GM12878 (cell line): ENCODE data around the gene DEXI. TPM values are rescaled to one million over a fixed set of nuclear protein-coding genes. Genes with fewer than 3 reads are reported as not detected.
A peak's percentile ranks its signal among the peaks of the same experiment; 100 is the strongest.

Experiments
- CEBPB ChIP-seq, 2 experiments: fragments of 150-350 bp in 1 of 2; IDR thresholded peaks; 2 replicates each; pipeline ENCODE4 v1.6.1; 2012 to 2014; ENCODE audit warnings: low read depth in 2 of 2, low read length in 2 of 2, borderline replicate concordance in 1 of 2, inconsistent platforms in 1 of 2
- CHD4 ChIP-seq: fragments of 200-600 bp; sonication (generic); IDR thresholded peaks from 2 replicates; pipeline ENCODE4 v1.6.1; 2016; ENCODE audit warnings: mild to moderate bottlenecking
- EGR1 ChIP-seq, 2 experiments: IDR thresholded peaks; 1 replicate in 1 of 2; 2 replicates in 1 of 2; pipeline ENCODE4 v1.6.1; 2011 to 2012; ENCODE audit warnings: low read depth in 2 of 2, low read length in 2 of 2, borderline replicate concordance in 1 of 2, mild to moderate bottlenecking in 1 of 2, moderate library complexity in 1 of 2
- FOXK2 ChIP-seq: fragments of 450-650 bp; IDR thresholded peaks from 2 replicates; pipeline ENCODE4 v1.6.1; 2017; ENCODE audit warnings: mild to moderate bottlenecking, moderate library complexity
- HDAC6 ChIP-seq: fragments of 200-600 bp; sonication (generic); IDR thresholded peaks from one replicate; pipeline ENCODE4 v1.8.0; 2017; ENCODE audit warnings: antibody characterized with exemption; ENCODE audit not compliant: unreplicated experiment
- HDGF ChIP-seq: fragments of 450-650 bp; IDR thresholded peaks from 2 replicates; pipeline ENCODE4 v1.6.1; 2016; ENCODE audit warnings: antibody characterized with exemption
- IKZF2 ChIP-seq, 2 experiments: fragments of 450-650 bp; IDR thresholded peaks; 2 replicates each; pipeline ENCODE4 v1.6.1; 2017; ENCODE audit warnings: mild to moderate bottlenecking in 2 of 2, moderate library complexity in 2 of 2
- JUNB ChIP-seq: IDR thresholded peaks from 2 replicates; pipeline ENCODE4 v1.6.1; 2016; ENCODE audit warnings: antibody characterized with exemption, mild to moderate bottlenecking
- MEF2B ChIP-seq: fragments of 450-650 bp; IDR thresholded peaks from 2 replicates; pipeline ENCODE4 v1.6.1; 2018; ENCODE audit warnings: mild to moderate bottlenecking, moderate library complexity; ENCODE audit not compliant: partially characterized antibody, poor library complexity, severe bottlenecking
- MTA2 ChIP-seq: fragments of 450-650 bp; IDR thresholded peaks from 2 replicates; pipeline ENCODE4 v1.6.1; 2016; ENCODE audit warnings: low read depth, mild to moderate bottlenecking, moderate library complexity
- MYB ChIP-seq: fragments of 150-350 bp; IDR thresholded peaks from 2 replicates; pipeline ENCODE4 v1.6.1; 2014; ENCODE audit warnings: mild to moderate bottlenecking, low read depth, low read length, borderline replicate concordance
- NFIC ChIP-seq: IDR thresholded peaks from 2 replicates; pipeline ENCODE4 v1.6.1; 2012; ENCODE audit warnings: low read depth, mild to moderate bottlenecking, inconsistent platforms, low read length, moderate library complexity
- NRF1 ChIP-seq: conservative IDR thresholded peaks from 2 replicates; pipeline ENCODE4 v1.6.1; 2011; ENCODE audit warnings: mild to moderate bottlenecking, low read depth, low read length, improper control_type of control experiment
- RCOR1 ChIP-seq: conservative IDR thresholded peaks from 2 replicates; pipeline ENCODE4 v1.6.1; 2012; ENCODE audit warnings: low read depth, low read length, improper control_type of control experiment
- RELA ChIP-seq: fragments of 450-650 bp; IDR thresholded peaks from 2 replicates; pipeline ENCODE4 v1.8.0; 2014; ENCODE audit warnings: borderline replicate concordance; ENCODE audit not compliant: partially characterized antibody
- RUNX3 ChIP-seq: IDR thresholded peaks from 2 replicates; pipeline ENCODE4 v1.6.1; 2012; ENCODE audit warnings: low read length, inconsistent platforms
- SIX5 ChIP-seq: IDR thresholded peaks from 2 replicates; pipeline ENCODE4 v1.6.1; 2011; ENCODE audit warnings: mild to moderate bottlenecking, low read depth, low read length, moderate library complexity; ENCODE audit not compliant: severe bottlenecking
- TAF1 ChIP-seq: IDR thresholded peaks from 2 replicates; pipeline ENCODE4 v1.6.1; 2011; ENCODE audit warnings: mild to moderate bottlenecking, low read depth, low read length, borderline replicate concordance
- TARDBP ChIP-seq: IDR thresholded peaks from 2 replicates; pipeline ENCODE4 v1.6.1; 2016; ENCODE audit warnings: borderline replicate concordance
- TBL1XR1 ChIP-seq: IDR thresholded peaks from 2 replicates; pipeline ENCODE4 v1.6.1; 2012; ENCODE audit warnings: low read depth, low read length, improper control_type of control experiment
- polyA plus RNA-seq, 11 experiments: library from polyadenylated mRNA; depleted of rRNA in 4 of 11; unstranded in 6 of 11; stranded (reverse) in 5 of 11; fragments of >200 nt; fragmentation: Nextera tagmentation in 4 of 11; fragmentation: Illumina TruSeq in 1 of 11; extraction: Ambion mirVana in 4 of 11; extraction: Trizol in 1 of 11; gene quantifications; 1 replicate in 1 of 11; 2 replicates in 10 of 11; pipeline versions ENCODE4 v1.2.1 to v1.2.3, GENCODE V29; 2011 to 2016; ENCODE audit warnings: inconsistent platforms in 2 of 11, missing spikeins in 2 of 11, low read depth in 1 of 11
- total RNA-seq, 4 experiments: library from RNA; depleted of rRNA in 3 of 4; stranded (reverse); fragments of >200 nt in 3 of 4; fragmentation: Illumina TruSeq in 1 of 4; extraction: Trizol in 1 of 4; gene quantifications; 2 replicates each; pipeline versions ENCODE4 v1.2.1 to v1.2.3, GENCODE V29; 2013 to 2021
- TF ChIP-seq, protein P1 (sequence below): fragments of 450-650 bp; conservative IDR thresholded peaks from 2 replicates; pipeline ENCODE4 v1.6.1; 2017; ENCODE audit warnings: mild to moderate bottlenecking, moderate library complexity
- TF ChIP-seq, protein P2 (sequence below): IDR thresholded peaks from 2 replicates; pipeline ENCODE4 v1.6.1; 2012; ENCODE audit warnings: improper control_type of control experiment, low read depth, low read length; ENCODE audit not compliant: insufficient replicate concordance

The DEXI gene
- total and polyA plus RNA-seq, 10 of the 15 experiments (the other 5 are each of a cell fraction or from before 2014, with no cell fraction given) = 1.4 to 26.3 (median 18.4) TPM

DNA sequence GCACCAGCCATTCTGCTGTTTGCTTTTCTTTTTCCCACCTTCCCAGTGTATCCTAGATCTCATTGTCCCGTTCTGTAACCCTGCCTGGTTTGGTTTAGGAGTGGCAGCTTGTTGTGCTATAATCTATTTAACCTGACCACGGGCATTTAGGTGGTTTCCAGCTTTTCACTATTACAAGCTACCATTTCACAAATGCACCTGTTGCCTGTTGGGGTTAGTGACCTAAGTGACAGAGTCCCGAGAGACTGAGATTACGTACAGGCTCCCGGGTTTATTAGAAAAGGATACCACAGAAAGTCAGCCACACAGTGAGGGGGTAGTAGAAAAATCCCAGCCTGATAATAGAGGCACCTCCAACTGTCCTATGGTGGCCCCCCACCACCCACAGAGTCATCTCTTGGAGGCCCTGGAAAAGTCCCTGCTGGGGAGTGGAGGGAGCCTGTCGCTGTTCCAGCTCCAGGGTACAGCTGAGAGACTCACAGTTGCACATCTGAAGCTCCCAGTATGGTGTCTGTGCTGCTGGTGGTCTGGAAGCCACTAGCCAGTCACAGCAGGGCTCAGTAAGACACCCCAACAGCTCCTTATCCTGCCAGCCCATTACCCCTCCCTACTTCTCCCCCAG, 23.3 kb upstream of the DEXI start (continued):
- TF ChIP-seq SIX5 (no peak), TBL1XR1 (peak; percentile 84), FOXK2 (0 out of 2 replicates have a peak, but pooled peaks have one; percentile 63), JUNB (peak; percentile 84), MTA2 (peak; percentile 97), NRF1 (no peak), HDGF (0 out of 2 replicates have a peak, but pooled peaks have one; percentile 31), RUNX3 (peak; percentile 97), NFIC (peak; percentile 95), MEF2B (peak; percentile 99), IKZF2 (IDR thresholded peaks at IDR 0.05) (peak; percentile 99), HDAC6 (no peak), MYB (peak; percentile 90), CEBPB (IDR thresholded peaks at IDR 0.05; ENCODE audit: borderline replicate concordance in 1 of 2, low read depth in 2 of 2, low read length in 2 of 2) (peak in 1 of 2 experiments; percentile 76; a peak in 1 of 4 replicates), RELA (peak; percentile 100), CHD4 (no peak), TAF1 (0 out of 2 replicates have a peak, but pooled peaks have one; percentile 43), RCOR1 (no peak), EGR1 (IDR thresholded peaks at IDR 0.05; ENCODE audit: borderline replicate concordance in 1 of 2, low read depth in 2 of 2, low read length in 2 of 2) (peak in 1 of 2 experiments; percentile 40; a peak in 2 of 3 replicates), TARDBP (peak; percentile 44; the same call in 1 of the 2 replicates)
- TF ChIP-seq, protein P1, sequence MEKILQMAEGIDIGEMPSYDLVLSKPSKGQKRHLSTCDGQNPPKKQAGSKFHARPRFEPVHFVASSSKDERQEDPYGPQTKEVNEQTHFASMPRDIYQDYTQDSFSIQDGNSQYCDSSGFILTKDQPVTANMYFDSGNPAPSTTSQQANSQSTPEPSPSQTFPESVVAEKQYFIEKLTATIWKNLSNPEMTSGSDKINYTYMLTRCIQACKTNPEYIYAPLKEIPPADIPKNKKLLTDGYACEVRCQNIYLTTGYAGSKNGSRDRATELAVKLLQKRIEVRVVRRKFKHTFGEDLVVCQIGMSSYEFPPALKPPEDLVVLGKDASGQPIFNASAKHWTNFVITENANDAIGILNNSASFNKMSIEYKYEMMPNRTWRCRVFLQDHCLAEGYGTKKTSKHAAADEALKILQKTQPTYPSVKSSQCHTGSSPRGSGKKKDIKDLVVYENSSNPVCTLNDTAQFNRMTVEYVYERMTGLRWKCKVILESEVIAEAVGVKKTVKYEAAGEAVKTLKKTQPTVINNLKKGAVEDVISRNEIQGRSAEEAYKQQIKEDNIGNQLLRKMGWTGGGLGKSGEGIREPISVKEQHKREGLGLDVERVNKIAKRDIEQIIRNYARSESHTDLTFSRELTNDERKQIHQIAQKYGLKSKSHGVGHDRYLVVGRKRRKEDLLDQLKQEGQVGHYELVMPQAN = peak; percentile 29; the same call in 1 of the 2 replicates
- TF ChIP-seq, protein P2, sequence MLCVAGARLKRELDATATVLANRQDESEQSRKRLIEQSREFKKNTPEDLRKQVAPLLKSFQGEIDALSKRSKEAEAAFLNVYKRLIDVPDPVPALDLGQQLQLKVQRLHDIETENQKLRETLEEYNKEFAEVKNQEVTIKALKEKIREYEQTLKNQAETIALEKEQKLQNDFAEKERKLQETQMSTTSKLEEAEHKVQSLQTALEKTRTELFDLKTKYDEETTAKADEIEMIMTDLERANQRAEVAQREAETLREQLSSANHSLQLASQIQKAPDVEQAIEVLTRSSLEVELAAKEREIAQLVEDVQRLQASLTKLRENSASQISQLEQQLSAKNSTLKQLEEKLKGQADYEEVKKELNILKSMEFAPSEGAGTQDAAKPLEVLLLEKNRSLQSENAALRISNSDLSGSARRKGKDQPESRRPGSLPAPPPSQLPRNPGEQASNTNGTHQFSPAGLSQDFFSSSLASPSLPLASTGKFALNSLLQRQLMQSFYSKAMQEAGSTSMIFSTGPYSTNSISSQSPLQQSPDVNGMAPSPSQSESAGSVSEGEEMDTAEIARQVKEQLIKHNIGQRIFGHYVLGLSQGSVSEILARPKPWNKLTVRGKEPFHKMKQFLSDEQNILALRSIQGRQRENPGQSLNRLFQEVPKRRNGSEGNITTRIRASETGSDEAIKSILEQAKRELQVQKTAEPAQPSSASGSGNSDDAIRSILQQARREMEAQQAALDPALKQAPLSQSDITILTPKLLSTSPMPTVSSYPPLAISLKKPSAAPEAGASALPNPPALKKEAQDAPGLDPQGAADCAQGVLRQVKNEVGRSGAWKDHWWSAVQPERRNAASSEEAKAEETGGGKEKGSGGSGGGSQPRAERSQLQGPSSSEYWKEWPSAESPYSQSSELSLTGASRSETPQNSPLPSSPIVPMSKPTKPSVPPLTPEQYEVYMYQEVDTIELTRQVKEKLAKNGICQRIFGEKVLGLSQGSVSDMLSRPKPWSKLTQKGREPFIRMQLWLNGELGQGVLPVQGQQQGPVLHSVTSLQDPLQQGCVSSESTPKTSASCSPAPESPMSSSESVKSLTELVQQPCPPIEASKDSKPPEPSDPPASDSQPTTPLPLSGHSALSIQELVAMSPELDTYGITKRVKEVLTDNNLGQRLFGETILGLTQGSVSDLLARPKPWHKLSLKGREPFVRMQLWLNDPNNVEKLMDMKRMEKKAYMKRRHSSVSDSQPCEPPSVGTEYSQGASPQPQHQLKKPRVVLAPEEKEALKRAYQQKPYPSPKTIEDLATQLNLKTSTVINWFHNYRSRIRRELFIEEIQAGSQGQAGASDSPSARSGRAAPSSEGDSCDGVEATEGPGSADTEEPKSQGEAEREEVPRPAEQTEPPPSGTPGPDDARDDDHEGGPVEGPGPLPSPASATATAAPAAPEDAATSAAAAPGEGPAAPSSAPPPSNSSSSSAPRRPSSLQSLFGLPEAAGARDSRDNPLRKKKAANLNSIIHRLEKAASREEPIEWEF = peak; percentile 71
